ENCODE measurements around the gene IL25.

- no peak for TF ChIP-seq RAD21 (IDR thresholded peaks at IDR 0.05; ENCODE audit: low read length)
- no peak for TF ChIP-seq RCOR1 (IDR thresholded peaks at IDR 0.05; ENCODE audit: insufficient replicate concordance, low read length)
- TF ChIP-seq CTCF (conservative IDR thresholded peaks at IDR 0.05; ENCODE audit: low read depth, low read length), result no peak
- no peak for TF ChIP-seq POLR2A (IDR thresholded peaks at IDR 0.05; ENCODE audit: low read depth, low read length)
- TF ChIP-seq CEBPB (IDR thresholded peaks at IDR 0.05; ENCODE audit: low read depth, low read length), result no peak
- TF ChIP-seq USF2 (IDR thresholded peaks at IDR 0.05; ENCODE audit: low read depth, low read length), result no peak
- TF ChIP-seq RFX5 (IDR thresholded peaks at IDR 0.05; ENCODE audit: low read depth, low read length), result no peak
- TF ChIP-seq MXI1 (IDR thresholded peaks at IDR 0.05; ENCODE audit: borderline replicate concordance, low read depth, low read length), result no peak
- no peak for TF ChIP-seq MAFK (IDR thresholded peaks at IDR 0.05; ENCODE audit: low read depth, low read length)
Measured at GRCh38 chr14:23381871-23382270, 9.3 kb downstream of the IL25 start.
